ENCODE data around the gene HMCN2.

HMCN2 gene

DNA sequence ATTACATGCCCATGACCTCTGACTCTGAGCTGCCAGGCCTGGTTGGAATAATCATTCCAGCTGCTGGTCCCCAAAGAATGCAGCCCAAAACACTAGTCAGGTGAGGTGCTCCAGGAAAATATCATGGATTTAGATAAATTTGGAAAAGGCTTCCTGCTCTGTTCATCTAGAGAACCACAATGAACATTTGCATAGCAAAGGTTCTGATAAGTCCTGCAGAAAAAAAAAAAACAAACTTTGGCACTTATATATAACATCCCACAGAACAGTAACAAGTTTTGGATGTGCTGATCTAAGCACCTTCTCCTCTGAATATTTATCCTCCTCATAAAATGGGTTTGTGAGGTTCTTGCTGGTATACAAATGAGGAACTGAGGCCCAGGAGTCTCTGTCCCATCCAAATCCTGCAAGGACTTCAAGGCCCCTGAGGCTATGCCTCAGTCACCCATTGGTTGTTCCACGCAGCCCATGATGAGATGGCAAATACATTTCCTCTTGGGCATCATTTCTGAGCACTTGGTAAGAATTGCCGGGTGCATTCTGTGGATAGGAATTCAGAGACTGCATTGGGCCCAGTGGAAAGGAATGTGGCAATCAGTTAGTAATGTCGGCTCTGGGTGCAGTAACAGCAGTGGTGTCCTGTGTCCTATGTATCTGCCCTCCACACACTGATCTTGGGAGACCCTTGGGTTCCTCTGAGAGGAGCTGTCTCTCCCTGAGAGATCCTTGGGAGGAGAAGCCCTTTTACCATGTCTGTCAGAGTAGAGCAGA, 105.8 kb downstream of the HMCN2 start:
- DNase-seq, result no peak

DNA sequence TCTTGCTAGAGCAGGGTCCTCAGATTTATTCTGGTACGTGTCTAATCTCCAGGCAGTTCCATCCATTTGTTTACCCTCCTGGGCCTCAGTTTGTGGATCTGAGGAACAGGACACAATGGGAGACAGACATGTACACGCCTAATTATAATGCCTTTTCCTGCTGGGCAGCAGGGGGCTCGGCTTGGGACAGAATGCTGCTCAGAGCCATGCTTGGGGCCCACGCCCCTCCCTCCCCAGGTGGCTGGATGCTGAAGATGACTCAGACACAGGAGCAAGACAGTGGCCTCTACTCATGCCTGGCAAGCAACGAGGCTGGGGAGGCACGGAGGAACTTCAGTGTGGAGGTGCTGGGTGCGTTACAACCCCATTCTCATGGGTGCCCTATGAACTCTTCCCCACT, 106.5 kb downstream of the HMCN2 start:
- no peak for DNase-seq

DNA sequence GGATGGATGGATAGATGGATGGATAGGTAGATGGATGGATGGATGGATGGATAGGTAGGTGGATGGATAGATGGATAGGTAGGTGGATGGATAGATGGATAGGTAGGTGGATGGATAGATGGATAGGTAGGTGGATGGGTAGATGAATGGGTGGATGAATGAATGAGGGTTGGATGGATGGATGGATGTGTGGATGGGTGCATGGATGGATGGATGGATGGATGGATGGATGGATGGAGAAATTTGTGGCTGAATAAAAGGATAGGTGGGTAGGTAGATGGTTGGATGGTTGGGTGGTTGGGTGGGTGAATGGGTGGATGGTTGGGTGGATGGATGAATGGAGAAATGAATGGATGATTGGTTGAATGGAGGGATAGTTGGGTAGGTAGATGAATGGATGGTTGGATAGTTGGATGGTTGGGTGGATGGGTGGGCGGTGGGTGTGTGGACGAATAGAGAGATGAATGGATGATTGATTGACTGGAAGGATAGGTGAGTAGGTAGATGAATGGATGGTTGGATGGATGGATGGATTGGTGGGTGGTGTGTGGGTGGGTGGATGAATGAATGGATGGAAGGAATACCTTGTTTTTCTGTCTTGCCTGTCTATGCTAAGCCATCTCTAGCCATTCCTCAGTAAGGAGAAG, 108.2 kb downstream of the HMCN2 start:
- no peak for DNase-seq

DNA sequence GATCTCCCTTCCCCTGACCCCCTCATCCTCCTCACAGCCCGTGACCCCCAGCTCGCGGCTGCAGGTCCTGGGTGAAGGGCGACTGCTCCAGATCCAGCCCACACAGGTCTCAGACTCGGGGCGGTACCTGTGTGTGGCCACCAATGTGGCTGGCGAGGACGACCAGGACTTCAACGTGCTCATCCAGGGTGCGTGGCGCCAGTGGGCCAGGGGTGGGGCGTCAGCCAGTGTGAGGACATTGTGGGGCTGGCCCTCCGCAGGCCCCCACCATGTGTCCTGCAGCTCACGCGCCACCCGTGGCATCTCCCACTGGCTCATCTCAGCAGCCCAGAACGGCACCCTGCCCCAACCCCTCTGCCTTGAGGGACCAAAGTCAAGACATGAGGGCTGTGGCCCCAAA, 112.1 kb downstream of the HMCN2 start:
- no peak for DNase-seq

DNA sequence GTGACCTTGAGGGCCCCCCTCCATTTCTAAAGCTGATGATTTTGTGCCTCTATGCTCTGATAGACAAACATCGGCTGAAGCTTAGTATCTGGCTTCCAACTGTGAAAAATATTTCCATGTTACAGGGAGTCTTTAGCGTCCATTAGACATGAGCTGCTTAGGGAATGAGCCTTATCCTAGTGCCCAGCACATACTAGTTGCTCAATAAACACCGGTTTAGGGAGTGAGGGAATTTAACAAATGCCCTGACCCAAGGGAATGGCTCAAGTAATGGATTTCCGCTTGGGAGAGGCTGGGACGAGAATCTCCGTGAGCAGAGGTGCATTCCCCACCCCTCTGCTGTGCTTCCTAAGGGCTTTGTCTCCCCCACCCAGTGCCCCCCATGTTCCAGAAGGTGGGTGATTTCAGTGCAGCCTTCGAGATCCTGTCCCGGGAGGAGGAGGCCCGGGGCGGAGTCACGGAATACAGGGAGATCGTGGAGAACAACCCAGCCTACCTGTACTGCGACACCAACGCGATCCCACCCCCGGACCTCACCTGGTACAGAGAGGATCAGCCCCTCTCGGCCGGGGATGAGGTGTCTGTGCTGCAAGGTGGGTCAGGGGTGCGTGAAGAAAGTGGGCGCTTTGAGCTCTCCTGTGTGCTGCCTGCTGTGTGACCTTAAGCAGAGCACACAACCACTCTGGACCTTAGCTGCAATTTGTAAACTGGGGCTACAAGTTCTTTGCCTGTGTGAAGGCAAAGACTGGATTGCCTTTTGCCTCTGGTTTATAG, 113.5 kb downstream of the HMCN2 start:
- no peak for DNase-seq

DNA sequence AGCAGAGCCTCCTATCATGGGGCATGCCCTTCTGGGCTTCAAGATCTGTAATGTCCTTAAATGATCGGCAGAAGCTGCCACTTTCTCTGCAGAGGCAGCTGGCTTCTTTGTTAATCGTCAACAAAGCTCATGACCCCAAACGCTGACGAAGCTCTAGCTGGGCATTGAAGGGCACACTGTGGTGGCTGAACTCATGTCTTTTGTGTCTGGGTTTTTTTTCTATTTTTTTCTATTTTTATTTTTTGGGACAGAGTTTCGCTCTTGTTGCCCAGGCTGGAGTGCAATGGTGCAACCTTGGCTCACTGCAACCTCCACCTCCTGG, 114.0 kb downstream of the HMCN2 start:
- no peak for DNase-seq

DNA sequence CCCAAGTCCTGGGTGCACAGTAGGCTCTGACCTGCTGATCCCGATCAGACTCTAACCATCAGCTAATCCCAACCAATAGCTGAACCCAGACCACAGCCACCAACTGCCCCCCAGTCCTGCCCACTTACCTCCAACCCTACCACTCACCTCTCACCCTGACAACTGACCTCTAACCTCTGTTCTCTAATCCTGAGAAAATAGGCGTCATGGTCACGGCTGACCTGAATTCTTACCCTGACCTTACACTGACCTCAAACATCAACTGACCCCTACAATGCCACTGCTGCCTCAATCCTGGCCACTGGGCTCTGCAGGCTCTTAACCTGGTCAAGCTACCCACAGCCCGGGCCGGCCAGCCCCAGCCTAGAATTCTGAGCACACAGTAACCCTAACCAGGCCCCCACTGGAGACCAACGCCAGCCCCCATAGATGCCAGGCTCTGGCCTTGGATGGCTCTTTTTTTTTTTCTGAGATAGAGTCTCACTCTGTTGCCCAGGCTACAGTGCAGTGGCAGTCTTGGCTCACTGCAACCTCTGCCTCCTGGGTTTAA, 115.4 kb downstream of the HMCN2 start:
- no peak for DNase-seq

DNA sequence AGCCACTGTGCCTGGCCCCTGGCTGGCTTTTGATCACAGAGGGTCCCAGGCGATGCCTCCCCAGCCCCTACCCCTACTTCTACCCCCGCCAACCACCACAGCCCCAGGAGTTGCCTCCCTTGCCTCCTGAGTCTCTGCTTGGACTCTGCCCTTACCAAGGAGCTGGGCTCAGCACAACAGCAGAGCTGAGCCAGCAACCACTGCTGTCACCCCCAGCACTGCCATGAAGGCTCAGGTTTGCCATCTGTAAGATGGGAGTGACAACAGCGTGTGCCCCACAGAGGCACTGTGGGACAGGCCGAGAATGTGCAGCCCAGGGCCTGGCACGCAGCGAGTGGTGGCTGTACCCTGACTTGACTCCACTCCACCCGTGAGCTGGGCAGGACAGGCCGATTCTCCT, 116.1 kb downstream of the HMCN2 start:
- no peak for DNase-seq

DNA sequence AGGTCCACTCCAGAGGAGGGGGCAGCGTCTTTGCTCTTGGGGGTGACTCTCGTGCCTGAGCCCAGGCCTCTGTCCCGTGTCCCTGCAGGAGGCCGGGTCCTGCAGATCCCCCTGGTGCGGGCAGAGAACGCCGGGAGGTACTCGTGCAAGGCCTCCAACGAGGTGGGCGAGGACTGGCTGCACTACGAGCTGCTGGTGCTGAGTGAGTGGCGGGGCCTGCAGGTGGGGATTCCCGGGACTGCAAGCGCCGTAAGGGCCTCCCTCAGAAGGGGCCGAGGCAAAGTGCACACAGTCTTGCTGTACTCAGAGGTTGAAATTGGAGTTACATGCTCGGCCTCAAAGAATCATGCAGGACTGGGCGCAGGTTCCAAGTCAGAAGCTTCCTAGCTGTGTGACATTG, 116.5 kb downstream of the HMCN2 start:
- DNase-seq, result no peak

DNA sequence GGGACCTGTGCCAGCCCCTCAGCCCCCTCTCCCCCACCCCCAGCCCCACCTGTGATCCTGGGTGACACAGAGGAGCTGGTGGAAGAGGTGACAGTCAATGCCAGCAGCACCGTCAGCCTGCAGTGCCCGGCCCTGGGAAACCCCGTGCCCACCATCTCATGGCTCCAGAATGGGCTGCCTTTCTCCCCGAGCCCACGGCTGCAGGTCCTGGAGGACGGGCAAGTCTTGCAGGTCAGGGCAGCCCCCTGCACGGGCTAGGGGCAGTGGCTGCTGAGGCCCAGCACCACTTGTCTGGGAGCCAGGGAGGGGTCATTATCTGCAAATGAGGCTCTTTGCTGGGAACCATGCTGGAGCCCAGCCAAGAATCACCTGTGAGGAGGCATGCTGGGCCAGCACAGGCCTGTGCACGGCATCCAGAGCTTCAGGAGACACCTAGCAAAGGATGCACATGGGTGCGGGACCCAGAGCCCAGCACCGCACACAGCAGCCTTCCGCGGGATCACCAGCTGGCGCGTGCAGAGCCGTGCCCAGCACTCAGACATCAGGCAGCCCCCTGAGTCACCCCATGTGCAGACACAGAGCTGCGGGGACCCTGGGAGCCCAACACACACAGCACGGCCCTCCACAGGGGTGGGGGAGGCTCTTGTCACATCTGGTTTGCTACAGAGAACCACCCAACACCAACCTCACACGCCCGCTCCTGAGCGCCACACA, 117.2 kb downstream of the HMCN2 start:
- no peak for DNase-seq

DNA sequence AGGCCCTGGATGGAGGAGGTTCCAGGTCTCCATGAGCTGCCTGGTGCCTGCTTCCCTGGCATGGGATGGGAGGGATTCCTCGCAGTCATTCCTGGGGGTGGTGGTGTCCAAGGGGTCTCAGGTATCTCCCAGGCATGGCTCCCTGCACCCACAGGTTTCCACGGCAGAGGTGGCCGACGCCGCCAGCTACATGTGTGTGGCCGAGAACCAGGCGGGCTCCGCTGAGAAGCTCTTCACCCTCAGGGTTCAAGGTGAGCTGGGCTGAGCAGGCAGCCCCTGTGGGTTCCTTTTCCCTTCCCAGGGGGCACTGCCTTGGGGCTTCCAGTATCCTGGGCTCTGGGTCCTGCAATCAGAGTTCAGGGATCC, 117.8 kb downstream of the HMCN2 start:
- no peak for DNase-seq

DNA sequence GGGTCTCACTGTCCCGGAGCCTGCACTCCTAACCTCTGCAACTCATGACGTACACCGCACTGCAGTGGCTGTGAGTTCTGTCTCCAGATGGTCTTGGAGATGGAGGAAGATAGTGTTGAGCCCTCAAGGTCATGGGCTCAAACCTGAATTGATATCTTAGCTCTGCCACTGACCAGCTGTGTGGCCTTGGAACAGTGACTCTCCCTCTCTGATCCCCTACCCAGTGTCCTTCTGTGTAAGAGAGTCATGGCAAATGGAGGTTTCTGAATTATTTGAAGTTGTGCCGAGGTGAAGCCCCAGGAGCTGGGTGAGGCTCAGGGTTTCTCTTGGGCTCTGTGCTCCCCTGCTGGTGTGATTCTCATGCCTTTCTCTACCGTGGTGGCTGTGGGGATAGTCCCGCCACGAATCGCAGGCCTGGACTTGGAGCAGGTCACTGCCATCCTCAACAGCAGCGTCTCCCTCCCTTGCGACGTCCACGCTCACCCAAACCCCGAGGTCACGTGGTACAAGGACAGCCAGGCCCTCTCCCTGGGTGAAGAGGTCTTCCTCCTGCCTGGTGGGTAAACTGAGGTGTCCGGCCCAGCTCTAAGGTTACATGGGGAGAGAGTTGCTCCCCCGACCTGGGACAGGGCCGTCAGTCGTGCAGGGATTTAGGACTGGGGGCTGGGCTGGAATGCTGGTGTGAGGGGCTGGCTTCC, 118.6 kb downstream of the HMCN2 start:
- DNase-seq, result no peak

DNA sequence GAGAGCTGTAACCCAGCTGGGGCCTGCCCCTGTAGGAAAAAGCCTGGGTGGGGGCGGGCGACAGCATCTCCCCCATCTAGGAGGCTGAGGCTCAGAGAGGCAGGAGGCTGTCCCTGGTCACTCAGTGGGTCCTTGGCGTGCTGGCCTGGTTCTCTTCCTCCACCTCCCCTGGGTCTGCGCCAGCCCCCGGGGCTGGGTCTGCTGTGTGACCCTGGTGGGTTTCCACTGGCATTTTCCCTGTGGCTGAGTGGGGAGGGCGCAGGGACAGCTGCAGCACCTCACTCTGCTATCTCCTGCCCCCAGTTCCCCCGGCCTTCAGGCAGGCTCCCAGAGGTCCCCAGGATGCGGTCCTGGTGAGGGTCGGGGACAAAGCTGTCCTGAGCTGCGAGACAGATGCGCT, 119.7 kb downstream of the HMCN2 start:
- DNase-seq, result no peak

DNA sequence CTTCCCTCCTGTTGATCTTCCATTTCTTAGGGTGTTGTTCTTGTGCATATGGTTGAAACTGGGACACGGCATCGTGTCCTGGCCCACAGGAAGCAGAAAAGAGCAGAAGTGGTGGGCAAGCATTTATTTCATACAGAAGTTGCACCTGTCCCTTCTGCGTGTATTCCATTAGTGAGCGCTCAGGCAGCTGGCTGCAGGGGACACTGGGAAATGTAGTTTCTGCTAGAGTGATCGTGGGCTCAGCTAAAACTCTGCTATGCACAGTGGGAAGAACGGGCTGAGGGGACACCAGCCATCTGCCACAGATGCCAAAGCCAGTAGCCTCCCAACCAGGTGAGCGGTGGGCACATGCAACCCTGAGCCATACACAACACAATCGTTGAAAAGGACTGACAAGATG, 121.8 kb downstream of the HMCN2 start:
- DNase-seq, result no peak

DNA sequence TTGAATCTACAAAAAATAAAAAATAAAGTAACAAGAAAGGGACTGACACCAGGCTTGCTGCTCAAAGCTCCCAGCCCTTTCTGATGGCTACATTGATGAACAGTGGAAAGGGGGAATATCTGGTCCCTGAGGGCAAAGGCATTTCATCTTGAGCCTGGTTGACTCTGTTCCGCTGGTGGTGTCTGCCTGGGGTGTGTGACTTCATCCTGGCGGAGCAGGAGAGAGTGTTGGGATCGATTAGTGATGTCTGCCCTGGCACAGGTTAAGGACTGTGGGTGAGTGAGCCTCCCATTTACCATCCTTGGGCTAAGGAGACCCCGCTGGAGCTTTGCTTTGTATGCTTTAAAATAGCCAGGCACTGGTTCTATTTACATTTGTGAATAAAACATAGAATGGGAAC, 122.3 kb downstream of the HMCN2 start:
- DNase-seq, result no peak

DNA sequence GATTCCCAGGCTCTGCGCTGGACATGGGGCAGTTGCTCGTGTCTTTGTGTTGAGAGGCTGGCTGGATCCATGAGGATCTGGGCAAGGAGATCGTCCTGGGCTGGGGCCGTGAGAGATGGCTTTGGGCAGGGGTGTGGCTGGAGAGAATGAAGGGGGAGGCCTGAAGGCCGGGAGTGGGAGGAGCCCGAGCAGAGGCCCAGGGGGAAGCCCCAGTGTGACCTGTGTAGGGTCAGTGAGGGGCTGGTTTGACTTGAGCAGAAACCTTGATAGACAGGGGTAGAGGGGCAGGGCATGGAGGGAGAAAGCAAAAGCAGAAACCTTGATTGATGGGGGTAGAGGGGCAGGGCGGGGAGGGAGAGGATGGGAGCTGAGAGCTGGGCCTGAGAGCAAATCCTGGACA, 124.8 kb downstream of the HMCN2 start:
- no peak for DNase-seq

DNA sequence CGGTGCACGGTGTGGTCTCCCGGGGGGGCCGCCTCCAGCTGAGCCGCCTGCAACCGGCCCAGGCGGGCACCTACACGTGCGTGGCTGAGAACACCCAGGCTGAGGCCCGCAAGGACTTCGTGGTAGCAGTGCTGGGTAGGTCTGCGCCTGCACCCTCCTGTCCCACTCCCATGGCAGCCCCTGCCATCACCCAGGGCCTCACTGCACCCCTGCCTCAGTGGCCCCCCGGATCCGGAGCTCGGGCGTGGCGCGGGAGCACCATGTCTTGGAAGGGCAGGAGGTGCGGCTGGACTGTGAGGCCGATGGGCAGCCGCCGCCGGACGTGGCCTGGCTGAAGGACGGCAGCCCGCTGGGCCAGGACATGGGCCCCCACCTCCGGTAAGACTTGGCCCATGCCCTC, 125.4 kb downstream of the HMCN2 start:
- DNase-seq, result no peak

DNA sequence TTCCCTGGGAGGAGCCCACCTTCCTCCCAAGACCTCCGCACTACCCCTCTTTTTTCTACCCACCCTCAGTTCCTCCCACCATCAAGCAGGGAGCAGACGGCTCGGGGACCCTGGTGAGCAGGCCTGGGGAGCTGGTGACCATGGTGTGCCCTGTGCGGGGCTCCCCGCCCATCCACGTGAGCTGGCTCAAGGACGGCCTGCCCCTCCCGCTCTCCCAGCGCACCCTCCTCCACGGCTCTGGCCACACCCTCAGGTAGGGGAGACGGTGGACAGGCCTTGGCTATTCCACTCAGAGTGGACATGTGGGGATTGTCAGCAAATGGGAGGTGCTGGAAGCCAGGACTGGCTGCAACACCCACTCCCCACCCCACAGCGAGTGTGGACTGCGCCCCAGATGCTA, 126.3 kb downstream of the HMCN2 start:
- DNase-seq, result no peak

DNA sequence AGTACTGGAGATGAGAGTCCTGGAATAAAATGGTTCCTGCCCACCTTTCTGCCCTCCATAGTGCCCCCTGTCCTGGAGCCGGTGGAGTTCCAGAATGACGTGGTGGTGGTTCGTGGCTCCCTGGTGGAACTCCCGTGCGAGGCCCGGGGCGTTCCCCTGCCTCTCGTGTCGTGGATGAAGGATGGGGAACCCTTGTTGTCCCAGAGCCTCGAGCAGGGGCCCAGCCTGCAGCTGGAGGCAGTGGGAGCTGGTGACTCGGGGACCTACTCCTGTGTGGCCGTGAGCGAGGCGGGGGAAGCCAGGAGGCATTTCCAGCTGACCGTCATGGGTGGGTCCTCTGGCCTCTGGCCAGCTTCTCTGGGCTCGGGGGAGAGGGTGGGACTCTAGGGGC, 128.1 kb downstream of the HMCN2 start:
- DNase-seq, result no peak

DNA sequence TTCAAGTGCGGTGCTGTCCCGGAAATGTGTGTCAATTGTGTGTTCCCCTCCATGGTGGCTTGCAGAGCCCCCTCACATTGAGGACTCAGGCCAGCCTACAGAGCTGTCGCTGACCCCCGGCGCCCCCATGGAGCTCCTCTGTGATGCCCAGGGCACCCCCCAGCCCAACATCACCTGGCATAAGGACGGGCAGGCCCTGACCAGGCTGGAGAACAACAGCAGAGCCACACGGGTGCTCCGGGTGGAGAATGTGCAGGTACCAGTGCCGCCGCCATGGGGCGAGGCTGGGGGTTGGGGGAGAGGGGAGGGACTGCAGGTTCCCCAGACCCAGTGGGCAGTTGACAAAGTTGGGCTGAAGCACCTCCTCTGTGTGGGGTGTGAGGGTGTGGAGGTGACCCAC, 128.8 kb downstream of the HMCN2 start:
- no peak for DNase-seq

DNA sequence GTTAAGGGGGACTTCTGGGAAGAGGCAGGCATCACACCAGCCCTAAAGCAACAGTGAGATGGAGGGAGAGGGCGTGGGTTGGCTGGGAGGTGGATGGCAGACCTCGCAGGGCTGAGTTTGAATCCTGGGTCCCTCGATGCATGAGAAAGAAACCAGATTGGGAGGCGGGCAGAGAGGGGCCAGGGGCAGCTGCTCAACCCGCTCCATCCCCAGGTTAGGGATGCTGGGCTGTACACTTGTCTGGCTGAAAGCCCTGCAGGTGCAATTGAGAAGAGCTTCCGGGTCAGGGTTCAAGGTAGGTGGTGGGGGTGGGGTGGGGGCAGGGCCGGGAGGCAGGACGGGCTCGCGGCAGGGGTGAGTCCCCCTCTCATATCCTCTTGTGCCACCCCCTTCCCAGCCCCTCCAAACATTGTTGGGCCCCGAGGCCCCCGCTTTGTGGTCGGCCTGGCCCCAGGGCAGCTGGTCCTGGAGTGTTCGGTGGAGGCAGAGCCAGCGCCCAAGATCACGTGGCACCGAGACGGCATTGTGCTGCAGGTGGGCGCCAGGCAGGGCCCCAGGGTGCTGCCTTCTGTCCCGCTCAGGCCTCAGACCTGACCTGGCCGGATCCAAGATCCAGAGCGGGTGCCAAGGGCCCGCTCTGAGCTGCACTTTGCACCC, 129.4 kb downstream of the HMCN2 start:
- DNase-seq, result no peak

DNA sequence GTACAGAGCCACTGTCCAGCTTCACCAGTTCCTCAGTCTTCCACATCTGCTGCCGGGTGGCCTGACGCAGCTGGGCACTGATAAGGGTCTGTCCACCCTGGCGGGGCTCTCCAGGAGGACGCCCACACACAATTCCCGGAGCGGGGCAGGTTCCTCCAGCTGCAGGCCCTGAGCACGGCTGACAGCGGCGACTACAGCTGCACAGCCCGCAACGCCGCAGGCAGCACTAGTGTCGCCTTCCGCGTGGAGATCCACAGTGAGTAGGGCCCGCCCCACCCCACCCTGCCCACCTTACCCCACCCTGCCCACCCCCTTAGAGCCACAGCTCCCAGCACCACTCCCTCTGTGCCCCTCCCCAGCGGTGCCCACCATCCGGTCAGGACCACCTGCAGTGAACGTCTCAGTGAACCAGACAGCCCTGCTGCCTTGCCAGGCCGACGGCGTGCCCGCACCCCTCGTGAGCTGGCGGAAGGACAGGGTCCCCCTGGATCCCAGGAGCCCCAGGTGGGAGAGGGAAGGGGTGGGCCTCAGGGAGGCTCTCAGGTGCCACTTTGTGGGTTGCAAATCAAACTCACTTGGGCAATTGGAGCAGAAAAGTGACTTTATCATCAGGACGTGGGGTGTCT, 130.4 kb downstream of the HMCN2 start:
- no peak for DNase-seq
